ENCODE results near the gene RPS6KA1.

The RPS6KA1 gene

GRCh38 chr1:26544126-26544525 lies 14.6 kb downstream of the RPS6KA1 start:
- peak overlapping the region; percentile 43 for H3K4me3 ChIP-seq (replicated peaks; ENCODE audit: insufficient read depth, low read length)
- no peak for DNase-seq (ENCODE audit: low read depth in 1 of 2, low spot score in 1 of 2)

GRCh38 chr1:26545969-26546323 lies 16.4 kb downstream of the RPS6KA1 start:
- DNase-seq (ENCODE audit: low read depth in 1 of 2, low spot score in 1 of 2) = no peak
- Histone ChIP-seq H3K4me3 (replicated peaks; ENCODE audit: insufficient read depth, low read length) (peak overlapping the region; percentile 84), H3K27me3 (ENCODE audit: insufficient read depth, poor library complexity, severe bottlenecking) (no peaks in the 10 kb centered on the region), H3K27ac (replicated peaks) (peak overlapping the region; percentile 80)
- TF ChIP-seq GABPA (IDR thresholded peaks at IDR 0.05; ENCODE audit: low read depth) = no peak
- TF ChIP-seq, protein P1, sequence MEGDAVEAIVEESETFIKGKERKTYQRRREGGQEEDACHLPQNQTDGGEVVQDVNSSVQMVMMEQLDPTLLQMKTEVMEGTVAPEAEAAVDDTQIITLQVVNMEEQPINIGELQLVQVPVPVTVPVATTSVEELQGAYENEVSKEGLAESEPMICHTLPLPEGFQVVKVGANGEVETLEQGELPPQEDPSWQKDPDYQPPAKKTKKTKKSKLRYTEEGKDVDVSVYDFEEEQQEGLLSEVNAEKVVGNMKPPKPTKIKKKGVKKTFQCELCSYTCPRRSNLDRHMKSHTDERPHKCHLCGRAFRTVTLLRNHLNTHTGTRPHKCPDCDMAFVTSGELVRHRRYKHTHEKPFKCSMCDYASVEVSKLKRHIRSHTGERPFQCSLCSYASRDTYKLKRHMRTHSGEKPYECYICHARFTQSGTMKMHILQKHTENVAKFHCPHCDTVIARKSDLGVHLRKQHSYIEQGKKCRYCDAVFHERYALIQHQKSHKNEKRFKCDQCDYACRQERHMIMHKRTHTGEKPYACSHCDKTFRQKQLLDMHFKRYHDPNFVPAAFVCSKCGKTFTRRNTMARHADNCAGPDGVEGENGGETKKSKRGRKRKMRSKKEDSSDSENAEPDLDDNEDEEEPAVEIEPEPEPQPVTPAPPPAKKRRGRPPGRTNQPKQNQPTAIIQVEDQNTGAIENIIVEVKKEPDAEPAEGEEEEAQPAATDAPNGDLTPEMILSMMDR (IDR thresholded peaks at IDR 0.05; ENCODE audit: insufficient read depth, low read length) = no peak
- no peak for TF ChIP-seq SPI1 (IDR thresholded peaks at IDR 0.05; ENCODE audit: borderline replicate concordance, low read depth)
- TF ChIP-seq POLR2AphosphoS5 (IDR thresholded peaks at IDR 0.05; ENCODE audit: low read depth) = 0 out of 2 replicates have a peak, but pooled peaks have one; percentile 3

More at GRCh38 chr1:26544126-26544525, 14.6 kb downstream of the RPS6KA1 start:
- TF ChIP-seq REST (IDR thresholded peaks at IDR 0.05; ENCODE audit: insufficient replicate concordance, low read depth) = no peak
- TF ChIP-seq SPI1 (IDR thresholded peaks at IDR 0.05; ENCODE audit: borderline replicate concordance, low read depth) = no peak
- TF ChIP-seq POLR2AphosphoS5 (IDR thresholded peaks at IDR 0.05; ENCODE audit: low read depth) = no peak
- TF ChIP-seq GABPA (IDR thresholded peaks at IDR 0.05; ENCODE audit: low read depth) = no peak
- TF ChIP-seq, protein P1 (IDR thresholded peaks at IDR 0.05; ENCODE audit: insufficient read depth, low read length) = no peak
- Histone ChIP-seq H3K27ac (replicated peaks) (peak overlapping the region; percentile 95), H3K27me3 (ENCODE audit: insufficient read depth, poor library complexity, severe bottlenecking) (no peaks in the 10 kb centered on the region)

GRCh38 chr1:26546375-26546774 lies 16.8 kb downstream of the RPS6KA1 start:
- no peak for TF ChIP-seq POLR2AphosphoS5 (IDR thresholded peaks at IDR 0.05; ENCODE audit: low read depth)
- TF ChIP-seq, protein P1 (IDR thresholded peaks at IDR 0.05; ENCODE audit: insufficient read depth, low read length) = no peak
- no peak for TF ChIP-seq GABPA (IDR thresholded peaks at IDR 0.05; ENCODE audit: low read depth)
- TF ChIP-seq SPI1 (IDR thresholded peaks at IDR 0.05; ENCODE audit: borderline replicate concordance, low read depth) = no peak
- TF ChIP-seq REST (IDR thresholded peaks at IDR 0.05; ENCODE audit: insufficient replicate concordance, low read depth) = no peak
- peak; percentile 44 to 59 for DNase-seq (ENCODE audit: low read depth in 1 of 2, low spot score in 1 of 2)
- Histone ChIP-seq H3K27ac (replicated peaks) (peak overlapping the region; percentile 80), H3K4me3 (replicated peaks; ENCODE audit: insufficient read depth, low read length) (peak overlapping the region; percentile 84), H3K27me3 (ENCODE audit: insufficient read depth, poor library complexity, severe bottlenecking) (no peaks in the 10 kb centered on the region)

DNA sequence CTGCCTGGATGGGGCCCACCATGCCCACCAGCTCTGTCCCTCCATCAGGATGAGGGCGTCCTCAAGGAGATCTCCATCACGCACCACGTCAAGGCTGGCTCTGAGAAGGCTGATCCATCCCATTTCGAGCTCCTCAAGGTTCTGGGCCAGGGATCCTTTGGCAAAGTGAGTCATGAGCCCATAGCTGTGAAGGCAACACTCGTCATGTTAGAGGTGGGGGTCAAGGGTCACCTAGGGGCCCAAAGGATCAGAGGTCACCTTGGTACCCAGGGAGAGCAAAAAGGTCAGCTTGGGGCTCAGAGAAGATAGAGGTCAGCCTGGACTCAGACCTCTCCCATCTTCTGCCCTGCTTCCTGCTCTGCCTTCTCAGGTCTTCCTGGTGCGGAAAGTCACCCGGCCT lies 17.3 kb downstream of the RPS6KA1 start:
- TF ChIP-seq SPI1 (IDR thresholded peaks at IDR 0.05; ENCODE audit: borderline replicate concordance, low read depth) = no peak
- TF ChIP-seq REST (IDR thresholded peaks at IDR 0.05; ENCODE audit: insufficient replicate concordance, low read depth) = no peak
- no peak for TF ChIP-seq POLR2AphosphoS5 (IDR thresholded peaks at IDR 0.05; ENCODE audit: low read depth)
- peak overlapping the region; percentile 80 for H3K27ac ChIP-seq (replicated peaks)
- no peak for DNase-seq (ENCODE audit: low read depth in 1 of 2, low spot score in 1 of 2)
- H3K4me3 ChIP-seq (replicated peaks; ENCODE audit: insufficient read depth, low read length) = peak overlapping the region; percentile 84
- no peaks in the 10 kb centered on the region for H3K27me3 ChIP-seq (ENCODE audit: insufficient read depth, poor library complexity, severe bottlenecking)

All from HL-60 (cell line).